HepG2 (cell line): ENCODE results near the gene CCER1. TPM values are rescaled to one million over a fixed set of nuclear protein-coding genes. Genes with fewer than 3 reads are reported as not detected.

Experiments
- ATAC-seq: fragments of 200-7000 bp; cut with Tn5 transposase; 3 replicates; pipeline ENCODE4 v1.9.1; 2020; ENCODE audit warnings: mild to moderate bottlenecking, moderate library complexity
- BruUV-seq: library from RNA; stranded (reverse); fragments of 400-500 nt; replicated peaks from 2 replicates; lab custom pipeline; 2021; lab: Mats Ljungman, UMichigan
- CTCF ChIA-PET: fragments of 300-600 bp; formaldehyde crosslinking; extraction: SDS; loops from one replicate; lab custom pipeline; 2021; ENCODE audit warnings: low total read pairs, inconsistent platforms, low intra/inter-chr PET ratio; lab: Yijun Ruan, JAX
- POLR2A ChIA-PET: fragments of 350-600 bp; sonication (Branson Sonifier 250); formaldehyde crosslinking; loops from one replicate; lab custom pipeline; 2020; ENCODE audit warnings: antibody characterized with exemption, inconsistent platforms; lab: Yijun Ruan, JAX
- DNase-seq: peaks from one replicate; pipeline ENCODE4 v3.0.0-alpha.2; 2015; ENCODE audit warnings: low spot score
- FAIRE-seq: peaks from 3 replicates; lab custom pipeline; 2011; peaks lifted over from hg19 to GRCh38; lab: Jason Lieb, UNC
- H2AFZ ChIP-seq: one replicate; pipeline ENCODE4 v1.6.1; 2011; ENCODE audit warnings: low read length, inconsistent platforms
- H3K27ac ChIP-seq: fragments of 300-600 bp; 3 replicates; pipeline ENCODE4 v1.8.0; 2011; ENCODE audit warnings: mixed run types, mild to moderate bottlenecking, mixed read lengths, low read length, inconsistent platforms; ENCODE audit not compliant: insufficient read depth; ENCODE audit errors: extremely low read length
- H3K27me3 ChIP-seq, 2 experiments: fragments of 200-600 bp in 1 of 2; 2 replicates in 1 of 2; 3 replicates in 1 of 2; pipeline versions ENCODE4 v1.6.0 to v1.8.0; 2011; ENCODE audit warnings: low read length in 2 of 2, mild to moderate bottlenecking in 2 of 2, moderate library complexity in 2 of 2, inconsistent platforms in 1 of 2; ENCODE audit not compliant: insufficient read depth in 2 of 2, control insufficient read depth in 1 of 2
- H3K36me3 ChIP-seq, 2 experiments: fragments of 200-600 bp in 1 of 2; replicated peaks in 1 of 2; 2 replicates in 1 of 2; 3 replicates in 1 of 2; pipeline versions ENCODE4 v1.5.1 to v1.8.0; 2011; ENCODE audit warnings: low read length in 2 of 2, inconsistent platforms in 1 of 2; ENCODE audit not compliant: insufficient read depth in 2 of 2, control insufficient read depth in 1 of 2
- H3K4me1 ChIP-seq: 2 replicates; pipeline ENCODE4 v1.5.1; 2012; ENCODE audit warnings: low read length, inconsistent platforms; ENCODE audit not compliant: insufficient read depth
- H3K4me2 ChIP-seq: 2 replicates; pipeline ENCODE4 v1.6.0; 2011; ENCODE audit warnings: low read depth, low read length, inconsistent platforms
- H3K4me3 ChIP-seq, 3 experiments: fragments of 200-600 bp in 1 of 3; sonication (generic), shearing (Covaris generic) in 1 of 3; replicated peaks in 1 of 3; 2 replicates each; pipeline ENCODE4 v1.5.1; 2011 to 2016; ENCODE audit warnings: low read length in 3 of 3, inconsistent platforms in 2 of 3, low read depth in 2 of 3, mild to moderate bottlenecking in 2 of 3, control low read depth in 1 of 3, mixed read lengths in 1 of 3; ENCODE audit not compliant: insufficient read depth in 1 of 3
- H3K79me2 ChIP-seq: one replicate; pipeline ENCODE4 v1.6.1; 2011; ENCODE audit warnings: low read length, inconsistent platforms; ENCODE audit not compliant: insufficient read depth
- H3K9ac ChIP-seq: 2 replicates; pipeline ENCODE4 v1.6.0; 2011; ENCODE audit warnings: mild to moderate bottlenecking, low read depth, low read length, inconsistent platforms; ENCODE audit not compliant: insufficient read depth
- H3K9me3 ChIP-seq: 2 replicates; pipeline ENCODE4 v1.5.1; 2012; ENCODE audit warnings: mild to moderate bottlenecking, low read length
- H4K20me1 ChIP-seq: 2 replicates; pipeline ENCODE4 v1.6.0; 2011; ENCODE audit warnings: inconsistent platforms, mild to moderate bottlenecking, low read length, moderate library complexity; ENCODE audit not compliant: insufficient read depth
- CBX5 ChIP-seq: sonication (generic); formaldehyde crosslinking; IDR thresholded peaks from 2 replicates; pipeline ENCODE4 v1.4.0; 2020; ENCODE audit warnings: missing genetic modification reagents, borderline replicate concordance
- RCOR2 ChIP-seq: IDR thresholded peaks from 2 replicates; pipeline ENCODE4 v1.6.1; 2016; ENCODE audit warnings: missing biosample characterization, missing genetic modification reagents
- THYN1 ChIP-seq: sonication (generic); formaldehyde crosslinking; IDR thresholded peaks from 2 replicates; pipeline ENCODE4 v1.8.1; 2023; ENCODE audit warnings: low read depth, mild to moderate bottlenecking, moderate library complexity, missing genetic modification reagents, borderline replicate concordance
- ZBED4 ChIP-seq: sonication (generic); formaldehyde crosslinking; IDR thresholded peaks from 2 replicates; pipeline ENCODE4 v1.4.0; 2020; ENCODE audit warnings: missing genetic modification reagents, borderline replicate concordance
- WGBS: methylation state at CpG from one replicate; pipeline ENCODE4 v1.1.6; 2017; ENCODE audit warnings: low lambda C conversion rate; 5-methylcytosine and 5-hydroxymethylcytosine counted together
- in situ Hi-C: cut with HindIII; loops from 2 replicates; pipeline ENCODE4 v1.10.0; 2017; ENCODE audit warnings: low pct_unique_long_range_greater_than_20kb; ENCODE audit not compliant: extremely low pct_ligation_motif_present
- intact Hi-C: fragments of 100-400 bp; cut with micrococcal nuclease; formaldehyde crosslinking; loops from one replicate; pipeline ENCODE4 v1.10.0; 2022; ENCODE audit not compliant: unreplicated experiment
- polyA plus RNA-seq, 8 experiments: library from polyadenylated mRNA; depleted of rRNA in 3 of 8; stranded (reverse) in 7 of 8; unstranded in 1 of 8; fragments of >200 nt; fragmentation: Illumina TruSeq in 4 of 8; extraction: Trizol in 4 of 8; gene quantifications; 2 replicates each; pipeline versions ENCODE4 v1.2.1 to v1.2.3, GENCODE V29; 2011 to 2016; ENCODE audit warnings: low read depth in 4 of 8, missing spikeins in 1 of 8, mixed read lengths in 1 of 8; ENCODE audit not compliant: insufficient read depth in 1 of 8
- total RNA-seq, 5 experiments: library from RNA; depleted of rRNA; stranded (reverse); fragments of >200 nt; fragmentation: Illumina TruSeq; extraction: Trizol; gene quantifications; 2 replicates each; pipeline ENCODE4 v1.2.3, GENCODE V29; 2016; ENCODE audit warnings: low read depth in 1 of 5
- TF ChIP-seq, protein P1 (sequence below): sonication (generic); formaldehyde crosslinking; IDR thresholded peaks from 2 replicates; pipeline ENCODE4 v1.9.0; 2021; ENCODE audit warnings: missing genetic modification reagents, mild to moderate bottlenecking, borderline replicate concordance
- TF ChIP-seq, protein P2 (sequence below): sonication (generic); formaldehyde crosslinking; IDR thresholded peaks from 2 replicates; pipeline ENCODE4 v1.4.0; 2020; ENCODE audit warnings: mild to moderate bottlenecking, missing genetic modification reagents

Gene CCER1
- total and polyA plus RNA-seq, 2 of the 13 experiments (the other 11 are each of a cell fraction or from before 2014, with no cell fraction given) = not detected

DNA sequence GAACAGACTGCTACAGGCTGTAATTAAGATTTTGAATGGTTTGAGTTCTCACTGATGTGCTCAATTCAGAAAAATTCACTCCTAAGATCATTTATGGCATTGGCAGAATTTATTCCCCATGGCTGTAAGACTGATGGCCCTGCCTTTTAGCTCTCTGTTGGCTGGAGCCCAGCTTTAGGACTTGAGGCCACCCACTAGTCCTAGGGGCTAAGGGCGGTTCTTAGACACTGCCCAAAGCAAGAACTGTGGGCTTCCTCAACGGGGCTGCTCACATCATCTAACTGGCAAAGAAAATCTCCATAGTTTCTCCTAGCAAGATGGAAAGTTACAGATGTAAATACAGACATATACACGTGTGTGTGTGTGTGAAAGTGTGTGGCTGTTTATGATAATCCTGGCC lies 3.4 kb upstream of the CCER1 start:
- no peaks in the 10 kb centered on the region for H3K79me2 ChIP-seq

More for the DNA sequence above, 3.4 kb upstream of the CCER1 start:
- ChIA-PET POLR2A (no interaction called here), CTCF (interaction anchor here (1.9 kb wide), 1 partner anchor 13 kb away, joined by 11 read pairs; no protein-coding TSS in a partner anchor)
- Histone ChIP-seq H3K36me3 (no peaks in the 10 kb centered on the region), H3K9ac (no peak overlapping the region), H3K27ac (no peak overlapping the region), H3K4me3 (no peak overlapping the region), H3K4me1 (no peaks in the 10 kb centered on the region), H3K9me3 (no peaks in the 10 kb centered on the region), H3K4me2 (no peak overlapping the region), H4K20me1 (no peaks in the 10 kb centered on the region), H3K27me3 (no peaks in the 10 kb centered on the region), H2AFZ (no peak overlapping the region)
- 24% methylated on average over 3 of the region's 3 CpGs for WGBS
- in situ Hi-C loops = loop anchor here (25.0 kb wide), 1 partner anchor 379 kb away; no protein-coding TSS in a partner anchor
- BruUV-seq = no TSS peak
- FAIRE-seq = no peak
- DNase-seq = no peak
- intact Hi-C loops = no loop called here
- no peak for ATAC-seq
- TF ChIP-seq CBX5 (no peak), RCOR2 (no peak), ZBED4 (CRISPR knock-in tag) (no peak), THYN1 (CRISPR knock-in tag) (no peak)
- TF ChIP-seq, protein P1, sequence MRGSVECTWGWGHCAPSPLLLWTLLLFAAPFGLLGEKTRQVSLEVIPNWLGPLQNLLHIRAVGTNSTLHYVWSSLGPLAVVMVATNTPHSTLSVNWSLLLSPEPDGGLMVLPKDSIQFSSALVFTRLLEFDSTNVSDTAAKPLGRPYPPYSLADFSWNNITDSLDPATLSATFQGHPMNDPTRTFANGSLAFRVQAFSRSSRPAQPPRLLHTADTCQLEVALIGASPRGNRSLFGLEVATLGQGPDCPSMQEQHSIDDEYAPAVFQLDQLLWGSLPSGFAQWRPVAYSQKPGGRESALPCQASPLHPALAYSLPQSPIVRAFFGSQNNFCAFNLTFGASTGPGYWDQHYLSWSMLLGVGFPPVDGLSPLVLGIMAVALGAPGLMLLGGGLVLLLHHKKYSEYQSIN (CRISPR knock-in tag) = no peak
- TF ChIP-seq, protein P2, sequence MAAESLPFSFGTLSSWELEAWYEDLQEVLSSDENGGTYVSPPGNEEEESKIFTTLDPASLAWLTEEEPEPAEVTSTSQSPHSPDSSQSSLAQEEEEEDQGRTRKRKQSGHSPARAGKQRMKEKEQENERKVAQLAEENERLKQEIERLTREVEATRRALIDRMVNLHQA (CRISPR knock-in tag) = no peak
